GM12878 (cell line): ENCODE data around the gene PMAIP1. TPM values are rescaled to one million over a fixed set of nuclear protein-coding genes. Genes with fewer than 3 reads are reported as not detected.

Experiments
- ATAC-seq: fragments of 200-7000 bp; cut with Tn5 transposase; 3 replicates; pipeline ENCODE4 v1.9.1; 2020; ENCODE audit warnings: mild to moderate bottlenecking, moderate library complexity
- BruUV-seq: library from RNA; stranded (reverse); fragments of 400-500 nt; replicated peaks from 2 replicates; lab custom pipeline; 2021; lab: Mats Ljungman, UMichigan
- CTCF ChIA-PET: fragments of 300-600 bp; sonication (Branson Sonifier 250); formaldehyde crosslinking; extraction: SDS; loops from one replicate; lab custom pipeline; 2021; ENCODE audit warnings: inconsistent platforms; lab: Yijun Ruan, JAX
- POLR2A ChIA-PET: fragments of 350-600 bp; formaldehyde crosslinking; extraction: SDS; loops from one replicate; lab custom pipeline; 2021; ENCODE audit warnings: inconsistent platforms; lab: Charles Lee
- RAD21 ChIA-PET: fragments of 300-600 bp; sonication (Branson Sonifier 250); formaldehyde crosslinking; loops from one replicate; lab custom pipeline; 2023; ENCODE audit warnings: antibody characterized with exemption; ENCODE audit not compliant: unreplicated experiment; lab: Charles Lee
- SMC1A ChIA-PET: fragments of 300-600 bp; sonication (Branson Sonifier 250); formaldehyde crosslinking; loops from one replicate; lab custom pipeline; 2023; ENCODE audit not compliant: unreplicated experiment, uncharacterized antibody; lab: Charles Lee
- DNase-seq: peaks from one replicate; pipeline ENCODE4 v3.0.0-alpha.2; 2011; ENCODE audit warnings: low read depth, low spot score
- FAIRE-seq: peaks from 3 replicates; lab custom pipeline; 2011; peaks lifted over from hg19 to GRCh38; lab: Jason Lieb, UNC
- H2AFZ ChIP-seq: 2 replicates; pipeline ENCODE4 v1.6.0; 2011; ENCODE audit warnings: low read depth, low read length, control low read depth; ENCODE audit not compliant: control insufficient read depth
- H3K27ac ChIP-seq: 2 replicates; pipeline ENCODE4 v1.5.1; 2011; ENCODE audit warnings: control low read depth; ENCODE audit not compliant: control insufficient read depth, insufficient read depth
- H3K27me3 ChIP-seq, 2 experiments: replicated peaks in 1 of 2; 2 replicates each; pipeline versions ENCODE4 v1.6.0 to v1.6.1; 2011; ENCODE audit warnings: low read length in 1 of 2; ENCODE audit not compliant: control insufficient read depth in 2 of 2, insufficient read depth in 2 of 2
- H3K36me3 ChIP-seq, 2 experiments: 2 replicates each; pipeline ENCODE4 v1.5.1; 2011; ENCODE audit warnings: low read length in 1 of 2; ENCODE audit not compliant: control insufficient read depth in 2 of 2, insufficient read depth in 2 of 2
- H3K4me1 ChIP-seq: 2 replicates; pipeline ENCODE4 v1.6.1; 2011; ENCODE audit warnings: mild to moderate bottlenecking, low read length, moderate library complexity, mixed read lengths; ENCODE audit not compliant: control insufficient read depth, insufficient read depth
- H3K4me2 ChIP-seq: 2 replicates; pipeline ENCODE4 v1.6.0; 2011; ENCODE audit warnings: control low read depth; ENCODE audit not compliant: control insufficient read depth, insufficient read depth
- H3K4me3 ChIP-seq: fragments of 200-600 bp; sonication (generic); 2 replicates; pipeline ENCODE4 v1.5.1; 2016
- H3K79me2 ChIP-seq: 2 replicates; pipeline ENCODE4 v1.6.0; 2011; ENCODE audit warnings: low read length; ENCODE audit not compliant: control insufficient read depth, insufficient read depth
- H3K9ac ChIP-seq: 2 replicates; pipeline ENCODE4 v1.8.0; 2011; ENCODE audit warnings: low read length, control low read depth, mixed read lengths; ENCODE audit not compliant: control insufficient read depth, insufficient read depth
- H3K9me3 ChIP-seq: replicated peaks from 3 replicates; pipeline ENCODE4 v1.5.1; 2011; ENCODE audit warnings: mild to moderate bottlenecking, low read length; ENCODE audit not compliant: control insufficient read depth, insufficient read depth
- H4K20me1 ChIP-seq: 2 replicates; pipeline ENCODE4 v1.6.0; 2011; ENCODE audit not compliant: control insufficient read depth, insufficient read depth
- BHLHE40 ChIP-seq, 2 experiments: fragments of 450-650 bp in 1 of 2; IDR thresholded peaks; 2 replicates each; pipeline ENCODE4 v1.6.1; 2011 to 2017; ENCODE audit warnings: low read depth in 2 of 2, borderline replicate concordance in 1 of 2, improper control_type of control experiment in 1 of 2, low read length in 1 of 2, mild to moderate bottlenecking in 1 of 2
- EZH2 ChIP-seq: IDR thresholded peaks from 2 replicates; pipeline ENCODE4 v1.6.1; 2012; ENCODE audit warnings: low read depth, mild to moderate bottlenecking, control low read depth, inconsistent platforms, low read length, borderline replicate concordance; ENCODE audit not compliant: control insufficient read depth
- FOXM1 ChIP-seq: IDR thresholded peaks from 2 replicates; pipeline ENCODE4 v1.6.1; 2012; ENCODE audit warnings: low read depth, mild to moderate bottlenecking, inconsistent platforms, low read length, moderate library complexity
- HCFC1 ChIP-seq: fragments of 150-350 bp; IDR thresholded peaks from 2 replicates; pipeline ENCODE4 v1.6.1; 2014; ENCODE audit warnings: low read length
- MLLT1 ChIP-seq: fragments of 450-650 bp; IDR thresholded peaks from 2 replicates; pipeline ENCODE4 v1.6.1; 2016; ENCODE audit warnings: mild to moderate bottlenecking
- MXI1 ChIP-seq: fragments of 150-350 bp; IDR thresholded peaks from 2 replicates; pipeline ENCODE4 v1.6.1; 2011; ENCODE audit warnings: low read depth, mild to moderate bottlenecking, inconsistent platforms, low read length, improper control_type of control experiment
- SMARCA5 ChIP-seq: fragments of 450-650 bp; IDR thresholded peaks from 2 replicates; pipeline ENCODE4 v1.6.1; 2017; ENCODE audit warnings: mild to moderate bottlenecking
- SMC3 ChIP-seq: IDR thresholded peaks from 2 replicates; pipeline ENCODE4 v1.6.1; 2011; ENCODE audit warnings: low read length, improper control_type of control experiment, borderline replicate concordance
- STAT3 ChIP-seq: IDR thresholded peaks from 2 replicates; pipeline ENCODE4 v1.6.1; 2011; ENCODE audit warnings: low read depth, low read length, improper control_type of control experiment
- ZBTB40 ChIP-seq: fragments of 450-650 bp; IDR thresholded peaks from 2 replicates; pipeline ENCODE4 v1.6.1; 2016; ENCODE audit warnings: mild to moderate bottlenecking, moderate library complexity, borderline replicate concordance
- WGBS: methylation state at CpG from one replicate; pipeline ENCODE4 v1.1.6; 2016; ENCODE audit warnings: low lambda C conversion rate; ENCODE audit not compliant: insufficient replicate concordance, insufficient coverage; ENCODE audit errors: missing lambda C conversion rate; 5-methylcytosine and 5-hydroxymethylcytosine counted together
- in situ Hi-C: fragments of 300-500 bp; cut with MboI; formaldehyde crosslinking; loops from 9 replicates; pipeline ENCODE4 v1.14.3; 2018; ENCODE audit warnings: mixed read lengths
- intact Hi-C: fragments of 100-400 bp; cut with micrococcal nuclease; formaldehyde crosslinking; loops from one replicate; pipeline ENCODE4 v1.14.2; 2022; ENCODE audit not compliant: unreplicated experiment
- polyA plus RNA-seq, 11 experiments: library from polyadenylated mRNA; depleted of rRNA in 4 of 11; unstranded in 6 of 11; stranded (reverse) in 5 of 11; fragments of >200 nt; fragmentation: Nextera tagmentation in 4 of 11; fragmentation: Illumina TruSeq in 1 of 11; extraction: Ambion mirVana in 4 of 11; extraction: Trizol in 1 of 11; gene quantifications; 1 replicate in 1 of 11; 2 replicates in 10 of 11; pipeline versions ENCODE4 v1.2.1 to v1.2.3, GENCODE V29; 2011 to 2016; ENCODE audit warnings: inconsistent platforms in 2 of 11, missing spikeins in 2 of 11, low read depth in 1 of 11
- total RNA-seq, 4 experiments: library from RNA; depleted of rRNA in 3 of 4; stranded (reverse); fragments of >200 nt in 3 of 4; fragmentation: Illumina TruSeq in 1 of 4; extraction: Trizol in 1 of 4; gene quantifications; 2 replicates each; pipeline versions ENCODE4 v1.2.1 to v1.2.3, GENCODE V29; 2013 to 2021
- TF ChIP-seq, protein P1 (sequence below): fragments of 450-650 bp; IDR thresholded peaks from 2 replicates; pipeline ENCODE4 v1.6.1; 2017; ENCODE audit warnings: mild to moderate bottlenecking, moderate library complexity

The PMAIP1 gene
- total and polyA plus RNA-seq, 10 of the 15 experiments (the other 5 are each of a cell fraction or from before 2014, with no cell fraction given) = 74.0 to 219 (median 112) TPM

DNA sequence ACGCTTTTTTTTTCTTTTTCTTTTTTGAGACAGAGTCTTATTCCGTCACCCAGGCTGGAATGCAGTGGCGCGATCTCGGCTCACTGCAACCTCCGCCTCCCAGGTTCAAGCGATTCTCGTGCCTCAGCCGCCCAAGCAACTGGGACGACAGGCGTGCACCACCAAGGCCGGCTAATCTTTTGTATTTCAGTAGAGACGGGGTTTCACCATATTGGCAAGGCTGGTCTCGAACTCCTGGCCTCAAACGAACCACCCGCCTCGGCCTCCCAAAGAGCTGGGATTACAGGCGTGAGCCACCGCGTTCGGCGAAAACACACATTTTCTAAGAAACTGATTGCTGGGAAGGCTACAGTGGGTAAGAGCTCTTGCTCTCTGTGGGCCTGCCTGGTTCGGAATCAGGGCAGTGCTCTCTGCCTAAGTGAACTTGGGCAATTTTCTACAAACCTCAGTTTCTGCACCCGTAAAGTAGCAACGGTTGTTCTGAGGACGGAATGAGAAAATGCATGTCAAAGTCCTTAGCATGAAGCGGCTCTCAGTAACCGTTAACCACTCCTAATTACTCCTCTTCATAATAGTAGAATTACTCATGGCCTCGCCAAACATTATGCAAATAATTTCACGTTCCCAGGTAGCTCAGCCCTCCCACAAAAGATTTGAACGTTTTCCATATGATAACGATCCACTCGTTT is 1.0 kb upstream of the PMAIP1 start:
- Histone ChIP-seq H3K4me1 (no peaks in the 10 kb centered on the region), H4K20me1 (no peaks in the 10 kb centered on the region), H3K27me3 (no peaks in the 10 kb centered on the region), H3K27ac (peak overlapping the region; percentile 95), H3K79me2 (peaks cover 61% of the 10 kb centered on the region), H3K4me2 (peak overlapping the region; percentile 78), H2AFZ (peak overlapping the region; percentile 55; the same call in 1 of the 2 replicates), H3K9me3 (no peaks in the 10 kb centered on the region), H3K4me3 (peak overlapping the region; percentile 84), H3K36me3 (peaks cover 0 to 7% of the 10 kb centered on the region in 2 experiments; a peak in 1 of 4 replicates), H3K9ac (peak overlapping the region; percentile 90)
- SMC1A ChIA-PET = interaction anchor here (0.7 to 6.2 kb wide), 23 partner anchors 8 to 96 kb away, joined by 3 to 72 read pairs (median 9); no protein-coding TSS in a partner anchor
- peak; percentile 39 for ATAC-seq
- POLR2A ChIA-PET = interaction anchor here (0.5 to 4.7 kb wide), 18 partner anchors 8 to 138 kb away, joined by 3 to 68 read pairs (median 9); no protein-coding TSS in a partner anchor
- CTCF ChIA-PET = interaction anchor here (0.9 to 4.4 kb wide), 16 partner anchors 8 to 97 kb away, joined by 3 to 30 read pairs (median 5); no protein-coding TSS in a partner anchor
- WGBS = 60% methylated on average over 30 of the region's 33 CpGs
- intact Hi-C loops = loop anchor here (1.0 to 2.0 kb wide), 3 partner anchors 13 to 61 kb away; no protein-coding TSS in a partner anchor
- DNase-seq = no peak
- BruUV-seq = TSS peak; percentile 94
- FAIRE-seq = no peak
- RAD21 ChIA-PET = interaction anchor here (0.6 to 4.8 kb wide), 20 partner anchors 10 to 92 kb away, joined by 3 to 85 read pairs (median 6); no protein-coding TSS in a partner anchor
- in situ Hi-C loops = loop anchor here (25.0 kb wide), 1 partner anchor 911 kb away; no protein-coding TSS in a partner anchor
- peak; percentile 19; the same call in 1 of the 2 replicates for TF ChIP-seq MXI1
- TF ChIP-seq STAT3 = 0 out of 2 replicates have a peak, but pooled peaks have one; percentile 70
- TF ChIP-seq SMC3 = no peak
- peak; percentile 99 for TF ChIP-seq MLLT1
- TF ChIP-seq BHLHE40 (IDR thresholded peaks at IDR 0.05; ENCODE audit: borderline replicate concordance in 1 of 2, low read depth in 2 of 2, low read length in 1 of 2) = peak; percentile 24 to 56; a peak in 3 of 4 replicates
- no peak for TF ChIP-seq EZH2
- TF ChIP-seq, protein P1, sequence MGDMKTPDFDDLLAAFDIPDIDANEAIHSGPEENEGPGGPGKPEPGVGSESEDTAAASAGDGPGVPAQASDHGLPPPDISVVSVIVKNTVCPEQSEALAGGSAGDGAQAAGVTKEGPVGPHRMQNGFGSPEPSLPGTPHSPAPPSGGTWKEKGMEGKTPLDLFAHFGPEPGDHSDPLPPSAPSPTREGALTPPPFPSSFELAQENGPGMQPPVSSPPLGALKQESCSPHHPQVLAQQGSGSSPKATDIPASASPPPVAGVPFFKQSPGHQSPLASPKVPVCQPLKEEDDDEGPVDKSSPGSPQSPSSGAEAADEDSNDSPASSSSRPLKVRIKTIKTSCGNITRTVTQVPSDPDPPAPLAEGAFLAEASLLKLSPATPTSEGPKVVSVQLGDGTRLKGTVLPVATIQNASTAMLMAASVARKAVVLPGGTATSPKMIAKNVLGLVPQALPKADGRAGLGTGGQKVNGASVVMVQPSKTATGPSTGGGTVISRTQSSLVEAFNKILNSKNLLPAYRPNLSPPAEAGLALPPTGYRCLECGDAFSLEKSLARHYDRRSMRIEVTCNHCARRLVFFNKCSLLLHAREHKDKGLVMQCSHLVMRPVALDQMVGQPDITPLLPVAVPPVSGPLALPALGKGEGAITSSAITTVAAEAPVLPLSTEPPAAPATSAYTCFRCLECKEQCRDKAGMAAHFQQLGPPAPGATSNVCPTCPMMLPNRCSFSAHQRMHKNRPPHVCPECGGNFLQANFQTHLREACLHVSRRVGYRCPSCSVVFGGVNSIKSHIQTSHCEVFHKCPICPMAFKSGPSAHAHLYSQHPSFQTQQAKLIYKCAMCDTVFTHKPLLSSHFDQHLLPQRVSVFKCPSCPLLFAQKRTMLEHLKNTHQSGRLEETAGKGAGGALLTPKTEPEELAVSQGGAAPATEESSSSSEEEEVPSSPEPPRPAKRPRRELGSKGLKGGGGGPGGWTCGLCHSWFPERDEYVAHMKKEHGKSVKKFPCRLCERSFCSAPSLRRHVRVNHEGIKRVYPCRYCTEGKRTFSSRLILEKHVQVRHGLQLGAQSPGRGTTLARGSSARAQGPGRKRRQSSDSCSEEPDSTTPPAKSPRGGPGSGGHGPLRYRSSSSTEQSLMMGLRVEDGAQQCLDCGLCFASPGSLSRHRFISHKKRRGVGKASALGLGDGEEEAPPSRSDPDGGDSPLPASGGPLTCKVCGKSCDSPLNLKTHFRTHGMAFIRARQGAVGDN = 0 out of 2 replicates have a peak, but pooled peaks have one; percentile 14
- TF ChIP-seq HCFC1 = no peak
- peak; percentile 70; the same call in 1 of the 2 replicates for TF ChIP-seq ZBTB40
- peak; percentile 45; the same call in 1 of the 2 replicates for TF ChIP-seq SMARCA5
- no peak for TF ChIP-seq FOXM1
